HL-60 (cell line): ENCODE data around the gene DPP6.

Experiments
- GABPA ChIP-seq: IDR thresholded peaks from 2 replicates; pipeline ENCODE4 v1.6.1; 2012; ENCODE audit warnings: low read depth
- POLR2AphosphoS5 ChIP-seq: IDR thresholded peaks from 2 replicates; pipeline ENCODE4 v1.6.1; 2012; ENCODE audit warnings: low read depth
- TF ChIP-seq, protein P1 (sequence below): IDR thresholded peaks from one replicate; pipeline ENCODE4 v1.5.1; 2011; ENCODE audit warnings: low read length, control low read depth, inconsistent platforms; ENCODE audit not compliant: insufficient read depth
- TF ChIP-seq, protein P2 (sequence below): IDR thresholded peaks from 2 replicates; pipeline ENCODE4 v1.6.1; 2012; ENCODE audit warnings: low read depth; ENCODE audit not compliant: insufficient replicate concordance

DNA sequence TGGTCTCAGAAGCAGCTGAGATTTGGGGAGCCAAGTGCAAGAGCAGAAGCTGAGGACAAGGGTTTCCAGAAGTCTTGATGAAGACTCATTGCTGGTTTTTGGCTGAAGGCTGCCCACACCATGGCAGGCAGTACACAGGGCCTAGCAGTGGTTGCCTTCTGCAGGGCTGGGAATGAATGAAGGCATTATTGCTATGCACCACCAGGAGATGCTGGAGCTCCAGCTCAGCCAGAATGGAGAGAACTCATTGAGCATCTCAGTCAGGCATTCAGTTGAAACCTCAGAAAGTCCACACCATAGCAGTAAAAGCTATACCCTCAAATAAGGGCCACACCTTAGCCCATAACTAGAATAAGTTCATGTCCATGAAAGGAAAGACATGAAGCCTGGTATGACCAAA lies 190.5 kb downstream of the DPP6 start:
- TF ChIP-seq, protein P1, sequence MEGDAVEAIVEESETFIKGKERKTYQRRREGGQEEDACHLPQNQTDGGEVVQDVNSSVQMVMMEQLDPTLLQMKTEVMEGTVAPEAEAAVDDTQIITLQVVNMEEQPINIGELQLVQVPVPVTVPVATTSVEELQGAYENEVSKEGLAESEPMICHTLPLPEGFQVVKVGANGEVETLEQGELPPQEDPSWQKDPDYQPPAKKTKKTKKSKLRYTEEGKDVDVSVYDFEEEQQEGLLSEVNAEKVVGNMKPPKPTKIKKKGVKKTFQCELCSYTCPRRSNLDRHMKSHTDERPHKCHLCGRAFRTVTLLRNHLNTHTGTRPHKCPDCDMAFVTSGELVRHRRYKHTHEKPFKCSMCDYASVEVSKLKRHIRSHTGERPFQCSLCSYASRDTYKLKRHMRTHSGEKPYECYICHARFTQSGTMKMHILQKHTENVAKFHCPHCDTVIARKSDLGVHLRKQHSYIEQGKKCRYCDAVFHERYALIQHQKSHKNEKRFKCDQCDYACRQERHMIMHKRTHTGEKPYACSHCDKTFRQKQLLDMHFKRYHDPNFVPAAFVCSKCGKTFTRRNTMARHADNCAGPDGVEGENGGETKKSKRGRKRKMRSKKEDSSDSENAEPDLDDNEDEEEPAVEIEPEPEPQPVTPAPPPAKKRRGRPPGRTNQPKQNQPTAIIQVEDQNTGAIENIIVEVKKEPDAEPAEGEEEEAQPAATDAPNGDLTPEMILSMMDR: no peak
- TF ChIP-seq, protein P2, sequence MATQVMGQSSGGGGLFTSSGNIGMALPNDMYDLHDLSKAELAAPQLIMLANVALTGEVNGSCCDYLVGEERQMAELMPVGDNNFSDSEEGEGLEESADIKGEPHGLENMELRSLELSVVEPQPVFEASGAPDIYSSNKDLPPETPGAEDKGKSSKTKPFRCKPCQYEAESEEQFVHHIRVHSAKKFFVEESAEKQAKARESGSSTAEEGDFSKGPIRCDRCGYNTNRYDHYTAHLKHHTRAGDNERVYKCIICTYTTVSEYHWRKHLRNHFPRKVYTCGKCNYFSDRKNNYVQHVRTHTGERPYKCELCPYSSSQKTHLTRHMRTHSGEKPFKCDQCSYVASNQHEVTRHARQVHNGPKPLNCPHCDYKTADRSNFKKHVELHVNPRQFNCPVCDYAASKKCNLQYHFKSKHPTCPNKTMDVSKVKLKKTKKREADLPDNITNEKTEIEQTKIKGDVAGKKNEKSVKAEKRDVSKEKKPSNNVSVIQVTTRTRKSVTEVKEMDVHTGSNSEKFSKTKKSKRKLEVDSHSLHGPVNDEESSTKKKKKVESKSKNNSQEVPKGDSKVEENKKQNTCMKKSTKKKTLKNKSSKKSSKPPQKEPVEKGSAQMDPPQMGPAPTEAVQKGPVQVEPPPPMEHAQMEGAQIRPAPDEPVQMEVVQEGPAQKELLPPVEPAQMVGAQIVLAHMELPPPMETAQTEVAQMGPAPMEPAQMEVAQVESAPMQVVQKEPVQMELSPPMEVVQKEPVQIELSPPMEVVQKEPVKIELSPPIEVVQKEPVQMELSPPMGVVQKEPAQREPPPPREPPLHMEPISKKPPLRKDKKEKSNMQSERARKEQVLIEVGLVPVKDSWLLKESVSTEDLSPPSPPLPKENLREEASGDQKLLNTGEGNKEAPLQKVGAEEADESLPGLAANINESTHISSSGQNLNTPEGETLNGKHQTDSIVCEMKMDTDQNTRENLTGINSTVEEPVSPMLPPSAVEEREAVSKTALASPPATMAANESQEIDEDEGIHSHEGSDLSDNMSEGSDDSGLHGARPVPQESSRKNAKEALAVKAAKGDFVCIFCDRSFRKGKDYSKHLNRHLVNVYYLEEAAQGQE: no peak
- TF ChIP-seq GABPA (no peak), POLR2AphosphoS5 (no peak)
